Ectodermal cell (in vitro differentiated cells): ENCODE measurements around the gene DMAC1.

Experiments
- H3K27ac ChIP-seq: 2 replicates; pipeline ENCODE4 v1.7.0; 2013; ENCODE audit warnings: mild to moderate bottlenecking, low read depth, low read length; ENCODE audit not compliant: insufficient read depth, poor library complexity, severe bottlenecking
- H3K27me3 ChIP-seq: 2 replicates; pipeline ENCODE4 v1.7.0; 2013; ENCODE audit warnings: mild to moderate bottlenecking, low read length; ENCODE audit not compliant: insufficient read depth, control insufficient read depth, poor library complexity, severe bottlenecking
- H3K36me3 ChIP-seq: one replicate; pipeline ENCODE4 v1.7.0; 2013; ENCODE audit warnings: low read length; ENCODE audit not compliant: control insufficient read depth, insufficient read depth
- H3K4me1 ChIP-seq: one replicate; pipeline ENCODE4 v1.7.0; 2013; ENCODE audit warnings: low read length; ENCODE audit not compliant: control insufficient read depth, insufficient read depth
- H3K4me3 ChIP-seq: 2 replicates; pipeline ENCODE4 v1.7.0; 2013; ENCODE audit warnings: low read depth, low read length, control low read depth; ENCODE audit not compliant: insufficient read depth
- H3K9me3 ChIP-seq: 2 replicates; pipeline ENCODE4 v1.7.0; 2013; ENCODE audit warnings: mild to moderate bottlenecking, low read length, moderate library complexity; ENCODE audit not compliant: control insufficient read depth
- WGBS, 2 experiments: methylation state at CpG; one replicate each; pipeline ENCODE4 v1.1.7; 2013; ENCODE audit warnings: missing lambda C conversion rate in 2 of 2; 5-methylcytosine and 5-hydroxymethylcytosine counted together

DMAC1 gene

GRCh38 chr9:7819984-7820383 is 20.4 kb upstream of the DMAC1 start:
- Histone ChIP-seq H3K36me3 (no peaks in the 10 kb centered on the region), H3K9me3 (no peaks in the 10 kb centered on the region), H3K4me3 (no peak overlapping the region), H3K27ac (no peak overlapping the region), H3K27me3 (no peaks in the 10 kb centered on the region), H3K4me1 (no peaks in the 10 kb centered on the region)
- no CpG with 5 or more reads among the region's 1 CpG for WGBS, 2 experiments

GRCh38 chr9:7816021-7816420 is 16.4 kb upstream of the DMAC1 start:
- Histone ChIP-seq H3K9me3 (no peaks in the 10 kb centered on the region), H3K36me3 (no peaks in the 10 kb centered on the region), H3K4me1 (no peaks in the 10 kb centered on the region), H3K4me3 (no peak overlapping the region), H3K27ac (no peak overlapping the region), H3K27me3 (no peaks in the 10 kb centered on the region)
- 92 to 98% methylated on average over 1 to 2 of the region's 2 CpGs for WGBS, 2 experiments

GRCh38 chr9:7813030-7813429 is 13.5 kb upstream of the DMAC1 start:
- Histone ChIP-seq H3K4me3 (no peak overlapping the region), H3K4me1 (no peaks in the 10 kb centered on the region), H3K27ac (no peak overlapping the region), H3K36me3 (no peaks in the 10 kb centered on the region), H3K27me3 (no peaks in the 10 kb centered on the region), H3K9me3 (no peaks in the 10 kb centered on the region)
- whole genome bisulfite sequencing, 2 experiments: 93 to 97% methylated on average over 2 of the region's 2 CpGs

GRCh38 chr9:7811677-7812076 is 12.1 kb upstream of the DMAC1 start:
- 85 to 88% methylated on average over 2 to 3 of the region's 3 CpGs for WGBS, 2 experiments
- Histone ChIP-seq H3K27ac (no peak overlapping the region), H3K36me3 (no peaks in the 10 kb centered on the region), H3K4me3 (no peak overlapping the region), H3K27me3 (no peaks in the 10 kb centered on the region), H3K4me1 (no peaks in the 10 kb centered on the region), H3K9me3 (no peaks in the 10 kb centered on the region)

- Histone ChIP-seq H3K27me3 (no peaks in the 10 kb centered on the region), H3K9me3 (no peaks in the 10 kb centered on the region), H3K27ac (no peak overlapping the region), H3K36me3 (no peaks in the 10 kb centered on the region), H3K4me3 (no peak overlapping the region), H3K4me1 (peaks cover 6% of the 10 kb centered on the region)
Measured at GRCh38 chr9:7802666-7803065, 3.1 kb upstream of the DMAC1 start.

- Histone ChIP-seq H3K27ac (no peak overlapping the region), H3K4me1 (peaks cover 6% of the 10 kb centered on the region), H3K36me3 (peaks cover 17% of the 10 kb centered on the region), H3K9me3 (no peaks in the 10 kb centered on the region), H3K4me3 (peak overlapping the region; percentile 92), H3K27me3 (no peaks in the 10 kb centered on the region)
- 68 to 80% methylated on average over 4 to 5 of the region's 8 CpGs for WGBS, 2 experiments
Measured at GRCh38 chr9:7799944-7800285, 337 bp upstream of the DMAC1 start.

DNA sequence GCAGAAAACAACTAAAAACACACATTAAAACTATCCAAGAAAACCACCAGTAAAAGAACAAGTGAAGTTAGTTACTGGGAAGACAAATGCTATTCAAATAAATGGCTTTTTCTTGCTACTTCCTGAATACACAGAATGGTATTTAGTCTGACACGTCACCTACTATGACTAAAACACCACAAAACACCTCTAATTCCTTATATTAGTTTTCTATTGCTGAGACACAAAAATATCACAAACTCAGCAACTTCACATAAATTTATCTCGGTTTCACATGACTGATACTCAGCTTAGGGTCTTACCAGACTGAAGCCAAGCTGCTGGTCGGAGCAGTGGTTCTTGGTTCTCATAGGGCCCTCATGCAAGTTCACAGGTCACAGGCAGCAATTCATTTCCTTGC is 5.4 kb downstream of the DMAC1 start:
- no peak overlapping the region for H3K27ac ChIP-seq
- H3K36me3 ChIP-seq: peaks cover 20% of the 10 kb centered on the region
- H3K4me1 ChIP-seq: peaks cover 6% of the 10 kb centered on the region
- no peaks in the 10 kb centered on the region for H3K27me3 ChIP-seq
- no peaks in the 10 kb centered on the region for H3K9me3 ChIP-seq
- 94 to 97% methylated on average over 3 of the region's 3 CpGs for WGBS, 2 experiments
- no peak overlapping the region for H3K4me3 ChIP-seq

DNA sequence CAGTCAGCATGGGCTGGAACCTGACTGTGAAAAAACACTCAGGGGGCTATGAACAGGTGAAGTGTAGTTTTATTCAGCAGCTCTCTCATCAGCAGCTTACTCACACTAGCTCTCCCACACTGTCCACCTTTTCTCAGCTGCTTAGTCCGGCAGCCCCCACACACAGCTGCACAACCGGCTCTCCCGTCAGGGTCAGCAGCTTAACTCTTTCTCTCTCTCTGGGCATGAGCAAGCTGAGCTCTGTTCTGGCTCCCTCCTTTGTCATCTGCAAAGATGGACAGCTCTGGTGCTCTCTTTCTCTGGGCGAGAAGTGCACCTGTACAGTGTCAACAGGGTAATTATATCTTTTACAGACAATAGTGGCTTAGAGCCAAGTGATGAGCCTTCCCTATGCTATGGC is 8.2 kb downstream of the DMAC1 start:
- 84 to 90% methylated on average over 4 of the region's 4 CpGs for WGBS, 2 experiments
- no peak overlapping the region for H3K27ac ChIP-seq
- H3K4me1 ChIP-seq: no peaks in the 10 kb centered on the region

GRCh38 chr9:7790819-7791182 is 8.8 kb downstream of the DMAC1 start:
- no peak overlapping the region for H3K4me3 ChIP-seq
- 93 to 95% methylated on average over 6 of the region's 6 CpGs for WGBS, 2 experiments
- H3K4me1 ChIP-seq: no peaks in the 10 kb centered on the region
- no peaks in the 10 kb centered on the region for H3K27me3 ChIP-seq
- no peaks in the 10 kb centered on the region for H3K9me3 ChIP-seq
- H3K27ac ChIP-seq: no peak overlapping the region
- peaks cover 7% of the 10 kb centered on the region for H3K36me3 ChIP-seq

More for the DNA sequence above, 8.2 kb downstream of the DMAC1 start:
- H3K27me3 ChIP-seq: no peaks in the 10 kb centered on the region
- no peak overlapping the region for H3K4me3 ChIP-seq
- H3K36me3 ChIP-seq: peaks cover 13% of the 10 kb centered on the region
- no peaks in the 10 kb centered on the region for H3K9me3 ChIP-seq

DNA sequence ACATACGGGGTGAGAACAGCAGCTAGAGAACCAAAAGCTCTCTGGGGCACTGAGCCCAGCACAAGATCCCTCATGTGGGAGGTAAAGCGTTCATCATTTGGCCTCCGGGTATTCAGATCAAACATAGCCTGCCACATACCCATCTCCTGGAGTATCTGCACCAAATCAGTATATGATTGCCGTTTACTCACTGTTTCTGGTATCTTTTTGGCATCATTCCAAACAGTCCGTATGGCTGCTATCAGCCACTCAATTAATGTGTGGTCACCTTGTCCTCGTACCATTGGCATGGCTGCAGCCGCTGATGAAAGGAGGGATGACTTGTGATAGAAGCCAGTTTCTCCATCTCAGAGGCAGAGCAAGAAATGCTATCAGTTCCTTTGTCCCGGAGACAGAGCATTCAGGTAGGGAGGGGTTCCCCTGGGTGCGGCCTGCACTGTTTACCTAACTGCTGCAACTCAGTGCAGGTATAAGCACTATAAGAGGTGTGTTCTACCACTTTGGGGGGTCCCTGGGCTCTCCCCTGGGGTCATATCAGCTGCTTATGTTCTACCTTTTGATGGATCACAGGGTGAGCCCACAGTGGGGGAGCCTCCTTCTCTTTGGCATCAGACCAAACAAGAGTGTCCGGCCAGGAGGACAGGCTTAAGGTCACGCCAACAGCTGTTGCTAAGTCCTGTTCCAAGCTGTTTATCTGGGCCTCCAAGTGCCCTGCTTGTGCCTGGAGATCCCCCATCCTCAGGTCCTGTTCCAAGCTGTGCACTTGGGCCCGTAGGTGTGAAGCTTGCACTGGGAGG is 9.4 kb downstream of the DMAC1 start:
- WGBS, 2 experiments: 84 to 88% methylated on average over 12 of the region's 12 CpGs

DNA sequence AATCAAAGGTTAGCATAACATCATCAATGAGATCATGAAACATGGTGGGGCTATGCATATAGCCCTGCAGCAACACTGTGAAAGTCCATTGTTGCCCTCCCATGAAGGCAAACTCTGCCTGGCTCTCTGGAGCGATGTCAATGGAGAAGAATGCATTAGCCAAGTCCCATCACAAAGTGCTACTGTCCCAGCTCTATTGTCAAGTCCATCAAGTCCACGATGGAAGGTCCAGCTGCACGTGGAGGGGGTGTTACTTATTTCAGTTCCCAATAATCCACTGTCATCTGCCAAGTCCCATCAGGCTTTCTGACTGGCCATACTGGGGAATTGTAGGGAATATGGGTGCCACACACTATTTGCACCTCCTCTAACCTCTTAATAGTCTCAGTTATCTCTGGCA is 10.8 kb downstream of the DMAC1 start:
- H3K4me1 ChIP-seq: no peaks in the 10 kb centered on the region
- no peak overlapping the region for H3K27ac ChIP-seq
- no peaks in the 10 kb centered on the region for H3K27me3 ChIP-seq
- no peaks in the 10 kb centered on the region for H3K36me3 ChIP-seq
- H3K9me3 ChIP-seq: no peaks in the 10 kb centered on the region
- WGBS, 2 experiments: 96 to 99% methylated on average over 3 of the region's 3 CpGs
- no peak overlapping the region for H3K4me3 ChIP-seq

More for the DNA sequence above, 9.4 kb downstream of the DMAC1 start:
- Histone ChIP-seq H3K36me3 (peaks cover 3% of the 10 kb centered on the region), H3K4me1 (no peaks in the 10 kb centered on the region), H3K27me3 (no peaks in the 10 kb centered on the region), H3K27ac (no peak overlapping the region), H3K9me3 (no peaks in the 10 kb centered on the region), H3K4me3 (no peak overlapping the region)
